Dedifferentiated amniotic fluid mesenchymal stem cell (primary cell): ENCODE data around the gene BLMH.
A peak's percentile ranks its signal among the peaks of the same experiment; 100 is the strongest.

Experiments
- DNase-seq: peaks from one replicate; pipeline ENCODE4 v3.0.0-alpha.2; 2016; ENCODE audit errors: extremely low spot score

The BLMH gene

GRCh38 chr17:30308406-30308805, 16.7 kb upstream of the BLMH start:
- no peak for DNase-seq

GRCh38 chr17:30304778-30305177, 13.0 kb upstream of the BLMH start:
- DNase-seq = no peak

- no peak for DNase-seq
Measured at GRCh38 chr17:30302241-30302640, 10.5 kb upstream of the BLMH start.

- DNase-seq = no peak
Measured at GRCh38 chr17:30300818-30301217, 9.1 kb upstream of the BLMH start.

- DNase-seq = no peak
Measured at GRCh38 chr17:30299000-30299399, 7.3 kb upstream of the BLMH start.

GRCh38 chr17:30297715-30298114, 6.0 kb upstream of the BLMH start:
- no peak for DNase-seq

- DNase-seq = no peak
Measured at GRCh38 chr17:30296499-30297080, 4.8 kb upstream of the BLMH start.

- peak; percentile 39 for DNase-seq
Measured at GRCh38 chr17:30292286-30292858, 628 bp upstream of the BLMH start.

- DNase-seq = no peak
Measured at GRCh38 chr17:30290696-30291542, 825 bp downstream of the BLMH start.

- no peak for DNase-seq
Measured at GRCh38 chr17:30290077-30290476, 1.7 kb downstream of the BLMH start.

- DNase-seq = no peak
Measured at GRCh38 chr17:30279156-30279555, 12.6 kb downstream of the BLMH start.

- DNase-seq = peak; percentile 38
Measured at GRCh38 chr17:30278032-30278431, 13.7 kb downstream of the BLMH start.

GRCh38 chr17:30275911-30276310, 15.8 kb downstream of the BLMH start:
- DNase-seq = no peak

GRCh38 chr17:30274887-30275286, 16.9 kb downstream of the BLMH start:
- DNase-seq = no peak

GRCh38 chr17:30273373-30273772, 18.4 kb downstream of the BLMH start:
- no peak for DNase-seq

- no peak for DNase-seq
Measured at GRCh38 chr17:30271102-30271501, 20.6 kb downstream of the BLMH start.

GRCh38 chr17:30267625-30268024, 24.1 kb downstream of the BLMH start:
- DNase-seq = no peak

GRCh38 chr17:30263552-30264333, 28.0 kb downstream of the BLMH start:
- DNase-seq = peak; percentile 29

GRCh38 chr17:30256756-30257506, 34.8 kb downstream of the BLMH start:
- no peak for DNase-seq

GRCh38 chr17:30254150-30254549, 37.6 kb downstream of the BLMH start:
- DNase-seq = no peak

- DNase-seq = no peak
Measured at GRCh38 chr17:30253312-30253711, 38.4 kb downstream of the BLMH start.

GRCh38 chr17:30251931-30252330, 39.8 kb downstream of the BLMH start:
- DNase-seq = no peak
